GM19328 (cell line): ENCODE data around the gene FBXW5.

Experiments used
- ATAC-seq: cut with Tn5 transposase; IDR thresholded peaks from one replicate; pipeline ENCODE4 v1.9.1; 2021; ENCODE audit warnings: mild to moderate bottlenecking, moderate library complexity; ENCODE audit not compliant: unreplicated experiment

FBXW5 gene

GRCh38 chr9:136978073-136978864 is 33.7 kb upstream of the FBXW5 start:
- ATAC-seq = no peak

DNA sequence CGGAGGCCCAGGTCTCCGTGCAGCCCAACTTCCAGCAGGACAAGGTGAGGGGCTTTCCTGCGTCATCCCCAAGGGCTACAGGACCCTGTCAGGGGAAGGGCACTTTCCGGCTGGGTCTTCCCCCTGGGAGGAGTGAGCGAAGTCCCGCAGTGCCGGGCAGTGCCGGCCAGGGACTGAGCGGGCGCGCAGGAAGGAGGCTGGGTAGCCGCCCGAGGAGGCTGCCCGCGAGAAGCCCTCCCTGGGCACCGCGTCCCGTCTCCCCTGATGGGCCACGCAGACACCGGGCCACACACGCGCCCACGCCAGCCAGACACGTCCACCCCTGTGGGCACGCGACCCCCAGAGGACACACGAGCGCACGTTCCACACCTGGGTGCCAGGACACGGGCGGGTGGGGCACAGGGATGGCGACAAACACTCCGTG is 33.1 kb upstream of the FBXW5 start:
- ATAC-seq = no peak

- no peak for ATAC-seq
Measured at GRCh38 chr9:136977223-136977622, 32.7 kb upstream of the FBXW5 start, which contains the start of gene PTGDS. Gene PTGDS, plus strand, starts transcription at chr9:136977504. Its CDS starts 75 bp downstream, at chr9:136977579.

DNA sequence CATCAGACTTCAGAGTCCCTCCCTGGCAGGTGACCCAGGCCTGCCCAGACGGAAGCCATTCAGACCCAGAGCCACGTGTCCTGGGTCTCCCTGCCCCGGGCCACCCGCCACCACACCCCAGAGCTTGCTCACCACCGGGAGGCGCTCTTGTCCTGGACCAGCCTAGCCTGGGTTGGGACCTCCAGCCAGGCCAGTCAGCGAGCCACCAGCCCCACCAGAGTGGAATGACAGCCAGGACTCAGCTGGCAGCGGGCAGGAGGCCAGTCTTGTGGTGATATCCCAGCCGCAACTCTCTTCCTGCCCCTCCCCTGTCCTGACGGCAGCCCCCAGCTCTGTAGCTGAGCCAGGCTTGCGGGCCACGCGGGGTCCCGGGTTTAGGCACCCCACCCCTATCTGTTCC is 31.1 kb upstream of the FBXW5 start:
- ATAC-seq = no peak

DNA sequence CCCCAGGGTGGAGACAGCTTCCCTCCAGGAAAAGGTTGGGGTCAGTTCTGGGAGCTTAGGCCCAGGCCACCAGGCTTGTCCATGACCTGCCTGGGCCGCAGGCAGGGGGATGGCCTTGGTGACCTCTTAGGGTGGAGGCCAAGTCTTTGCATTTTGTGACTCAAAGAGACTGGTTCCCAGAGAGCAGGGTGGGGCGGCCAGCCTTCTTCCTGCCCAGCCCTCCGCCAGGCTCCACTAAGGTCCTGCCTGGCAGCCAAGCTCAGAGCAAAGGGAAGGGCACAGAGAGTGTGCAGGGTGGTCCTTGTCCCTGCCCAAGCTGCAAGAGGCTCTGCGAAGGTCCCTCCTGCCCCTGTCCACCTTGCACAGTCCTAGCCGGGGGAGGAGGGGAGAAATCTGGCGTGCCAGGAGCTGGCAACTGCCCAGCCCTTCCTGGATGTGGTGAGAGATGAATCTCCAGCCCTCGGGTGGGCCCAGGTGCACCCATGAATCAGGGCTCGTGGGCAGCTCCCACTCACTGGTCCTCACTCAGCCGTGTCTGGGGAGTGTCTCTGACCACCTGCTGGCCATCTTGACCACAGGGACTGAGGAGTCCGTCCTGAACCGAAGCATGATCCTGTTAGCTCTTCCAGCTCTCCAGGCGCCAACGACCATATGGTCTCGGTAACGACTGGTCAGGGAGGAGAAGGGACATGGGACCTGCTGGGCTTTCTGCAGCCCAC is 30.4 kb upstream of the FBXW5 start:
- no peak for ATAC-seq

GRCh38 chr9:136973618-136974617 is 29.4 kb upstream of the FBXW5 start:
- no peak for ATAC-seq

- no peak for ATAC-seq
Measured at GRCh38 chr9:136972743-136973142, 28.2 kb upstream of the FBXW5 start.

- ATAC-seq = no peak
Measured at GRCh38 chr9:136972335-136972734, 27.8 kb upstream of the FBXW5 start.

DNA sequence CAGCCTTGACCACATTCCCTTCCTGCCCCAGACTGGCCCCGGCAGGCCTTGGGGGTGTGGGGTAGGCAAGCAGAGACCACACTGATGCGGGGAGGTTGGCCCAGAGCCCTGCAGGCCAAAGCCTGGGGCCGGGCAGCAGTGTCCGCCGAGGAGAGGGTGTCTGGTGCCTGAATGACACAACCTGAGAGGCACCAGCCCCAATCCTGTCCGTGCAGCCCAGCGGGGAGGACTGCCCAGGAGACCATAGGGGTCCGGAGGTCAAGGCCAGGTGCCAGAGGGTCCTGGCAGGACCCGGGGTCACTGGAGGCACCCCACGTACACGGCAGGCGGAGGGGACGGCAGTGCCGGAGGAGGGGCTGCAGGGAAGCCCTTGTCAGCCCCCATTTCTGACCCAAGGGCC is 27.2 kb upstream of the FBXW5 start:
- no peak for ATAC-seq

GRCh38 chr9:136970361-136970760 is 25.8 kb upstream of the FBXW5 start:
- no peak for ATAC-seq

DNA sequence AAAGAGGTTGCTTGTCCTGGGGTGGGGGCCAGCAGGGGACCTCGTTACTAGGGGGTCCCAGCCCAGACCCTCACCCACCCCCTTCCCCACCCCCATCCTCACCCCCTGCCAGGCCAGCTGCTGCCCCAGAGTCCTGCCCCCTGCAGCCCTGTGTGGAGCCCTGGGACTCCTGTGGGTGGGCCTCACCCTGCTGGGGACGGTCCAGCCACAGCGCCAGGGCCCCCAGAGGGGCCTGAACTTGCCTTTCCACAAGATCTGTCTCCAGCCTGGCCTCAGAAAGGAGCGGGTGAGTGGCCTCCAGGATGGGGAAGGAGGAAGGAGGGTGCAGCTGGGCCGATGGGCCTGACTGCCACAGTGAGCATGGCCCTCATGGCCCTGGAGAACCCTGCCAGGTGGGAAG is 25.2 kb upstream of the FBXW5 start:
- no peak for ATAC-seq

DNA sequence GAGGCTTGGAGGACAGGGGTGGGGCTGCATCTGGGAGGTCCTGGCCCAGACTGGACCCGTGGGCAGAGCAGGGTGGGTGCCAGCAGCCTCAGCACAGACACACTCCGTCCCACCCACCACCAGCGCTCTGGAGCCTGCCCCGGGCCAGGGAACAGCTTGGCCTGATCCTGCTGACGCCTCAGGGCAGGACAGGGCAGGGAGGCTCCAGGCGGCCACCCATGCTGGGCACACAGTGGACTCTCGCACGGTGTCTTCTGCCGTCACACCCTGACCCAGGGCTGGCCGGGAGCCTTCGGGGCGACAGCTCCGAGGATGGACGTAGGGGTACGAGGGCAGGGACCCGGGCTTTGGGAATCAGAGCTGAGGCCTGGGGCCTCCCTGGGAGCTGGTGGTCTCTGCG is 24.6 kb upstream of the FBXW5 start:
- ATAC-seq = no peak

- ATAC-seq = no peak
Measured at GRCh38 chr9:136968333-136969127, 24.0 kb upstream of the FBXW5 start.

DNA sequence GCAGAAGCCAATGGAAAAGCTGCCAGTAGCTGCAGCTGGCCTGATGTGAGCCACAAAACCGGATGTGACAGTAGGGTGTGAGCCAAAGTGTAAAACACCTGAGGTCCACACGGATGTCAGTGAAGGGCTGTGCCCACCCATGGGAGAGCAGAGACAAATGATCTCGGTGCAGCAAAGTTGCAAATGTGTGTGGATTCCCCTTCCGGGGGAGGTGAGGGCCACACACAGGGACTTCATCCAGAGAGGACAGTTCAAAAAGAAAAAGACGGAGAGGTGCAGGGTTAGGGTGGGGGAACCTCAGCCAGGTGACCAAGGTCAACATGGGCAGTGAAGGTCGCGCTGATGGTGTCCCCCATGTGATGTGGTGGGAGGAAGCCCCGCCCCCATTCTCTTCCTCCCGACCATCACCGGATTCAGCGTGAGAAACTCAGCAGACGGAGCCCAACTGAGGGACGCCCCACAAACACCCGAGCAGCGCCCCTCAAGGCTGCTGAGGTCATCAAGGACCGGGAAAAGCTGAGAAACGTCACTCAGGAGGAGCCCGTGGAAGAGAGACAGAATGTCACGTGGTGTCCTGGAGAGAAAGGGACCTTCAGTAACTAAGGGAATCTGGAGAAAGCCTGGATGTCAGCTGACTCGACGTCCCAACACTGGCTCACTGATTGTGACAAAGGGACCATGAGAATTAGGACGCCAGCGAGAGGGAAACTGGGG is 21.4 kb upstream of the FBXW5 start:
- ATAC-seq = no peak

- ATAC-seq = no peak
Measured at GRCh38 chr9:136964833-136965422, 20.4 kb upstream of the FBXW5 start.

DNA sequence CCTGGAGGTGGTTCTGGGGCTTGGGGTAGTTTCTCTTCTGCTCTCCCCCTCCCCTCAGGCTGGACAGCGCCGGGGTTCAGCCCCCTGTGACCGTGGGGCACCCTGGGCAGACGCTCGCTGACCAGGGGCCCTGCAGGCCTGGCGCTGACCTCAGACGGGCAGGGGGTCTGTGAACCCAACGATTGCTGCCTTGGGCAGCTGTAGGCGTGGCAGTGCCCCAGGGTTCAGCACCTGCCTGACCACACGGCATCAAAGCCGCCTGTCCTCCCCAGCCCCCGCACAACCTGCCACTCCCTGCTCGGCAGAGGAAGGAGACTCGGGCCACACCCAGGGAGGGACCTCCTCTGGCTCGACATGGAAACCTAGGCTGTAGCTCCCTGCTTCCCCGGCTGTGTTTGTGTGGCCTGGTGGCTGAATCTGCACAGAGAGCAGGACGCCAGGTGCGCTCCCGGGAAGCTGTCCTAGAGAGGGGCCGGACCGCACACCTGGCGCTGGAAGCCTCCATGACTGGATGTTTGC is 19.7 kb upstream of the FBXW5 start:
- no peak for ATAC-seq

DNA sequence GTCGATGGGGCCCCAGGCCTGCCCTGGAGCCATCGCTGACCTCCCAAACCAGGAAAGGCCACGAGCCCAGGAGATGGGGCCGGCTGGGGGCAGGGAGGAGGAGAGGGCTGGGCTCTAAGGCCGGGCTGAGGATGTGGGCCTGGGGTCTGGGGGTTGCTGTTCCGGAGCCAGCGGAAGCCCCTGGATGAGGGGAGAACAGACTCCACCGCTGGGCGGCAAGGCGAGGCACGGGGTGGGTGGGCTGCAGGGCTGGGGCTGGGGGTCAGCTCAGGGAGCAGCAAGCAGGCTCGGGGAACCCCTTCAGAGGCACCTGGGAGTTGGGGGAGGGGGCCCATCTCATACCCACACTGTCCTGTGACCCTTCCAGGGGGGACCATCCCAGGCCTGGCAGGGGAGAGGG is 19.2 kb upstream of the FBXW5 start:
- no peak for ATAC-seq

DNA sequence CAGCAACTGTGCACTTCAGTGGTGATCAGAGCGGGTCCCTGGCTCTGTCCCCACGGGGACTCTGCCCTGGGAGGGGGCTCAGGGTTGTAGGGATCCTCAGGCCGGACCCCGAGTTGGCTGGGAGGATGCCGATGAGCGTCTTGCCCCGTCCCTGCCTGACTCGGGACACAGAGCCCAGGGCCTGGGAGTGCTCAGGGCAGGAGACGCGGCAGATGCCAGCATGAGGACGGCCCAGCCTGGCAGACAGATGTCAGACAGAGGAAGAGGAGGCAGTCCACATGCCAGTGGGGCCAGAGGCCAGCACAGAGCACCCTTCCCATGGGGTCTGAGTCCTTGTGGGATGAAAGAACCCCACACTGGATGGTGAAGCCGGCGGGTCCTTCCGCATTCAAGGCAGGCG is 18.8 kb upstream of the FBXW5 start:
- no peak for ATAC-seq

GRCh38 chr9:136962701-136963248 is 18.2 kb upstream of the FBXW5 start:
- ATAC-seq = no peak
